CD4-positive, alpha-beta T cell treated with Interferon alpha-2 for 1 hour (primary cell): ENCODE results near the gene KLHL3.
"Not testable (repeated sequence)": the region's sequence is repeated elsewhere in the genome, so short reads cannot be mapped to it uniquely, and the experiment has no call there.

ENCODE experiments used
- DNase-seq, 2 donors: peaks; one replicate each; pipeline ENCODE4 v3.0.0-alpha.2; 2020 to 2022

KLHL3 gene, protein sequence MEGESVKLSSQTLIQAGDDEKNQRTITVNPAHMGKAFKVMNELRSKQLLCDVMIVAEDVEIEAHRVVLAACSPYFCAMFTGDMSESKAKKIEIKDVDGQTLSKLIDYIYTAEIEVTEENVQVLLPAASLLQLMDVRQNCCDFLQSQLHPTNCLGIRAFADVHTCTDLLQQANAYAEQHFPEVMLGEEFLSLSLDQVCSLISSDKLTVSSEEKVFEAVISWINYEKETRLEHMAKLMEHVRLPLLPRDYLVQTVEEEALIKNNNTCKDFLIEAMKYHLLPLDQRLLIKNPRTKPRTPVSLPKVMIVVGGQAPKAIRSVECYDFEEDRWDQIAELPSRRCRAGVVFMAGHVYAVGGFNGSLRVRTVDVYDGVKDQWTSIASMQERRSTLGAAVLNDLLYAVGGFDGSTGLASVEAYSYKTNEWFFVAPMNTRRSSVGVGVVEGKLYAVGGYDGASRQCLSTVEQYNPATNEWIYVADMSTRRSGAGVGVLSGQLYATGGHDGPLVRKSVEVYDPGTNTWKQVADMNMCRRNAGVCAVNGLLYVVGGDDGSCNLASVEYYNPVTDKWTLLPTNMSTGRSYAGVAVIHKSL

DNA sequence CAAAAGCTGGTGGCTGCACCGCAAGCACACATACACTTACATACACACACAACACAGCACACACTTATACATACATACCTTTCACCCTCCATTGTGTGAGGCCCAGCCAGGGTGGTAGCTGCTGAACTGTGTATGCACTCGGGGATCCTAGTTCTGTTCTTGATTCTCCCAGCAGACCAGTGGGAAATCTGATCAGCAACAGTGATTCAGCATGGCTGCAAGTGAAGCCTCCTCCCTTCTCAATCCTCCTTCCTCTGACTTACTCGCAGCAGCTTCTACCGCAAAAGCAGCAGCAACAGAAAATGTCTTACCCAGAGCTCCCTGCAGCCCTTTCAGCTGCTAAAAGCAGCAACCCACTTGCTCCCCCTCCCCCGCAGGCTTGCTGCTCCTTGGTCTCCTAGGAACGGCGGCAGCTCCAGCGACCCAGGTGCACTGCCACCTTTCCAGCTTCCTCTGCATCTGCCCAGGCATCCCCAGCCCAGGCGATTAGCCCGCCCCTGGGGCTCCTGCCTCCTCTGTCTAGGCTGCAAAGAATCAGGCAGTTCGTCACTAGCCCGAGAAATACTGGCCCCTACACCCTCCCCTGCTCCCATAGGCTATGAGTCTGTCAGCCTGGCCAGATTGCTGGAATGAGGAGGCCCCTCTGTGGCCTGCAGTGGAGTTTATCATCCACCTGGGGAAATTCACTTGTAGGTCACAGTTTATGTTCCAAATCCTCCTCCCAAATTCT, at the start of gene KLHL3:
Gene KLHL3, minus strand, starts transcription at position 535 of the 730 bp plus-strand sequence. Its CDS starts 443 bp downstream, at position 92.
- peak in 1 of 2 donors; percentile 22 for DNase-seq

DNA sequence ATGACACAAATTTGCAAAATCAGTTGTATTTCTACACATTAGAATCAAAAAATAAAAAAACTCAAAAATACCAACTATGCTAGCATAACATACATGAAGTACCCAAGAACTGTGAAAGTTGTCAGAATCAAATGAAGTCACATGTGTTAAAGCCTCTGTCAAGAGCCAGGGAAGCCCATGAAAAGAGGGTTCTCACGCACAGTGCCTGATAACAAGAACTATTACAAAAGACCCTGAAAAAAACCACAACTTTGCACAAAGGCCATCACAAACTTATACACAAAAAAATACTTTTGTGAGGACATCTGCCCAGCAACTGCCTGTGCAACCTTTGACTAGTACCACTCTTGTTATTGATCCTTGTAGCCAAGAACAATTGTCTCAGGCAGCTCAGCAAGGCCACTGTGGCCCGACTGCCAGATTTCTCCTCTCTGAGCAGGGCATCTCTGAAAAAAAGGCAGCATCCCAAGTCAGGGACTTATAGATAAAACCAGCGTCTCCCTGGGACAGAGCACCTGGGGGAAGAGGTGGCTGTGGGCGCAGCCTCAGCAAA, 47.2 kb upstream of the KLHL3 start:
- no peak for DNase-seq

DNA sequence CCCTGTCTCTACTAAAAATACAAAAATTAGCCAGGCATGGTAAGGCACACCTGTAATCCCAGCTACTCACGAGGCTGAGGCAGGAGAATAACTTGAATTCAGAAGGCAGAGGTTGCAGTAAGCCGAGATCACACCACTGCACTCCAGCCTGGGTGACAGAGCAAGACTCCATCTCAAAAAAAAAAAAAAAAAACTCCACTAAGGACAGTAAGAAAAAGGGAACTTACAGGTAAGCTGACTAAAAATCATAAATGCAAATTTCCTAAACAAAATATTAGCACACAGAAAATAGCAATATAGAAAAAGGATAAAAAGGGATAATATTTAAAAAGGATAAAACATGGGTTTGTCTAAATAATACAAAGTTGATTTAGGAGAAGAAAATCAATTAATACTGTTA, 46.2 kb upstream of the KLHL3 start:
- DNase-seq = no peak

DNA sequence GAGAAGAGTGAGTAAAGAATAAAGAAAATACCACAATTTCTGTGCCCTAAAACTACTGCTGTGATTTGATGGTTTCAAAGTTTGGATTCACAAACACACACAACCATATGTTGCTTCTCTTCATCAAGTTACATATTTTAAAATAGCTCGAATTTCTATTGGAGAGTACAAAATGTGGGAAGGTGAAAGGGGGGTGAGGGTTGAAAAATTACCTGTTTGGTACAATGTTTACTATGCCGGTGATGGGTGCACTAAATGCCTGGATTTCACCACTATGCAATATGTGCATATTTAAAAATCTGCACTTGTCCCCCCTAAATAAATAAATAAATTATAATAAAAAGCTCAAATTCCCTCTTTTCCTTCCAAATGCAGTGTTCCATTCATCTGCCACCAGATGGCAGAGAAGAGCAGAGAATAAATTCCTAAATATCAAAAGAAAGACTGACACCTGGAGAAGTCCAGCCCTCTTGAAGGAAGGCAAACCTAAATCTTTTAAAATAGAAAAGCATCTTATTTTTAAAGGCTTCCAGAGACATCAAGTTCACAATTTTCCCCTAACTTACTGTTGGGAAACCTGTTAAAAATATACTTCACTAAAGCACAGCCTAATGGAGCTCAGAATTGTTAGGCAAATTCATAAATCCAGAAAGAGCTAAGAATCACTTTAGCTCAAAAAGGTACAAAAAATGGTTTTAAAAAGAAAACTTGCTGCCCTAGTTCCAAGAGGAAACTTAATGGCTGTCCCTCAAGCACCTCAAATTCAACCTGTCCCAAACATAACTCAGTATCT, 43.1 kb upstream of the KLHL3 start:
- peak in 1 of 2 donors; percentile 41 for DNase-seq

DNA sequence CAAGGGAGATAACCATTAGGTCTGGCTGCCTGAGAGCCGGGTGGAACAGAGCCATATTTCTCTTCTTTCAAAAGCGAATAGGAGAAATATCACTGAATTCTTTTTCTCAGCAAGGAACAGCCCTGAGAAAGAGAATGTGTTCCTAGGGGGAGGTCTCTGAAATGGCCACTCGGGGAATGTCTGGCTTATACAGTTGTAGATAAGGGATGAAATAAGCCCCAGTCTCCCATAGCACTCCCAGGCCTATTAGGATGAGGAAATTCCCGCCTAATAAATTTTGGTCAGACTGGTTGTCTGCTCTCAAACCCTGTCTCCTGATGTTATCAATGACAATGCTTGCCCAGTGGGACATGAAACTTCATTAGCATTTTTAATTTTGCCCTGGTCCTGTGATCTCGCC, 32.0 kb upstream of the KLHL3 start:
- DNase-seq = not testable (repeated sequence)

DNA sequence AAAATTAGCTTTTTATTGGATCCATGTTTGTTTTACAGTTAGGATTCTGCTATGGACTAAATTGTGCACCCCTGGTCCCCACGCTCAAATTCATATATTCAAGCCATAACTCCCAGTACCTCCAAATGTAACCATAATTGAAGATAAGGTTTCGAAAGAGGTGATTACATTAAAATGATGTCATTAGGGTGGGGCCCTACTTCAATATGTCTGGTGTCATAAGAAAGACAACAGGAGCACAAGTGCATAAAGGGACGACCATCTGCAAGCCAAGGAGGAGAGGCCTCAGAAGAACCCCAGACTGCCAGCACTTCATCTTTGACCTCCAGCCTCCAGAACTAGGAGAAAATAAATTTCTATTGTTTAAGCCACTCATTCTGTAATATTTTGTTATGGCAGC, 25.7 kb upstream of the KLHL3 start:
- no peak for DNase-seq

DNA sequence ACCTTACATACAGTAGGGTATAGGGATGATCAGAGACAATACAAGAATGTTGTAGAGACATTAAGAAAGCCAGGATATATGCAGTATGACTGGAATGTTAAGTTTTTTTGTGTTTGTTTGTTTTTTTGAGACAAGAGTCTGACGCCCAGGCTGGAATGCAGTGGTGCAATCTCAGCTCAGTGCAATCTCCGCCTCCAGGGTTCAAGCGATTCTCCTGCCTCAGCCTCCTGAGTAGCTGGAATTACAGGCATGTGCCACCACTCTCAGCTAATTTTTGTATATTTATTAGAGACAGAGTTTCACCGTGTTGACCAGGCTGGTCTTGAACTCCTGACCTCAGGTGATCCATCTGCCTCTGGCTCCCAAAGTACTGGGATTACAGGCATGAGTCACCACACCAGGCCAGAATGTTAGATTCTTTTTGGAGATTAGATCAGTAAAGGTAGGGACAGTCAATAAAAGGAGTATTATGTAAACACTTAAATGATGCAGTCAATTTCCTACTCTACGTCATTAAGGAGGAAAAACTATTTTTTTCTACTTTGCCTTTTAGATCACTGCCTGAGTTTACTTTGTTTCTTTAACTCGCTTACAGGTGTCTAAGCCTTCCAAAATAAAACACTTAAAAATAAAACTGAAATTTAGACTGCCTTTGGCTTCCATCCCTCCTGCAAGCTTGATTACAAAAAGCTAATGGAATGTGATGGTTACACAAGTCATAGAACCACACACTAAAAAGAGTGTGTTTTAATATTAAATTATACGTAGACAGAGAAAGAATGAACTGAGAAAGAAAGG, 25.0 kb upstream of the KLHL3 start:
- no peak for DNase-seq

DNA sequence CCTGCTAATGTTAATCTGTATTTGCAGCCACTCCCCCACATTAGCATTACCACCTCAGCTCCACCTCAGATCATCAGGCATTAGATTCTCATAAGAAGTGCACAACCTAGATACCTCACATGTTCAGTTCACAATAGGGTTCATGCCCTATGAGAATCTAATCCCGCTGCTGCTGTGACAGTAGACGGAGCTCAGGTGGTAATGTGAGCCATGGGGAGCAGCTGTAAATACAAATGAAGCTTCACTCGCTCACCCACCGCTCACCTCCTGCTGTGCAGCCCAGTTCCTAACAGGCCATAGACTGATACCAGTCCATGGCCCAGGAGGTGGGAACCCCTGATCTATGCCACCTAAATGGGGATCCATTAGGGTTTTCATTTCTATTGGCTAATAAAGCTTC, 24.4 kb upstream of the KLHL3 start:
- DNase-seq = no peak

DNA sequence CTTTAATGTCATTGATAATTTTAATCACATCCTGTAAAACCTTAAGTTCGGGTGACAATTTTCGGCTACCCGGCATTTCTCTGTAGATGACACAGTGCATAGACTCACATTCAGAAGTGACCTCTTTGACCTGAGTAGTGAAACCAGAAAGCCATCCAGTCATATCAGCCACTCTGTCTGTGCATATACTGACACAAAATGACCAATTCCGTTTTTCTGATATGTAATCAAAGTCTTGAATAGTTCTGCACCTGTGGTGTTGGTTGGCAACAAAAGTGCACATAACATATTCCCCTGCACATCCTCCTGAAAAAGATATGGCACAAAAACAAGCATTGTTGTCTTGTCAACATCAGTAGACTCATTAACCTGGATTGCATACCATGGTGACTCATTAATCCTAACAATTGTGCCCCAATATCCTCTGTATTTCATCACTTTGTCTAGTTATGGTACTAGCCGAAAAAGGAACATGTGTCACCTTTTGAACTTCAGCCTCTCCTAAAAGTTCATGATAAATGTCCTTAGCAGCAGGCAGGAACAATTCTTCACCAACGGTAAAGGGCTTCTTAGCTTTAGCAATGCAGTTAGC, 22.9 kb upstream of the KLHL3 start:
- DNase-seq = no peak

DNA sequence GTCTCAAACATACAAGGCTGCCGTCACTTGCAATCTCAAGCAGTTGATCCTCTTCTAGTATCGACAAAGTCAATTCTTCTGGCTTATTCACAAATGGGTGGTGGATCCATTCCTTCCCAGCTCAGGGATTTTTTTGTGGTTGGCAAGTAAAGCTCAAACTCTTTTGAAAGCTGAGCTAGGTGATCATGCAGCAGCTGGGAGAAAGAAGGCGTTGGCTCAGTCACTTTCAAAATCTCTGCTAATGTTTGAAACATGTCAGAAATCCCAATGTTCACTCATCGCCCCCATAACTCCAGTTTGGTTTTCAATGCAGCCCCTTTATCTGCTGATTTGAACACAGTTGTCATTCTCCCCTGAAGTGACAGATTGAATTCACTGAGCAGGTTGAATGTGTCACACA, 22.2 kb upstream of the KLHL3 start:
- DNase-seq = no peak

DNA sequence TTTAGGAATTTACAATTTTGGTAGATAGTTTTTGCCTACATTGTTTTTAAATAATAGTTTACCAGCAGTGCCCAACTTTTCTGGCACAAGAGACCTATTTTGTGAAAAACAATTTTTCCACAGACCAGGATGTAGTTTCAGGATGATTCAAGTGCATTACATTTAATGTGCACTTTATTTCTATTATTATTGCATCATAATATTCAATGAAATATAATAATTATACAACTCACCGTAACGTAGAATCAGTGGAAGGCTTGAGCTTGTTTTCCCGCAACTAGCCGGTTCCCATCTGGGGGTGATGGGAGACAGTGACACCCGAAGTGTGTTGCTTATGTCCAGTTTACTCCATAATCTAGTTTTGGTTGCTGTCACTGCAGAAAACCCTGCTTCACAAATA, 21.7 kb upstream of the KLHL3 start:
- DNase-seq = no peak

DNA sequence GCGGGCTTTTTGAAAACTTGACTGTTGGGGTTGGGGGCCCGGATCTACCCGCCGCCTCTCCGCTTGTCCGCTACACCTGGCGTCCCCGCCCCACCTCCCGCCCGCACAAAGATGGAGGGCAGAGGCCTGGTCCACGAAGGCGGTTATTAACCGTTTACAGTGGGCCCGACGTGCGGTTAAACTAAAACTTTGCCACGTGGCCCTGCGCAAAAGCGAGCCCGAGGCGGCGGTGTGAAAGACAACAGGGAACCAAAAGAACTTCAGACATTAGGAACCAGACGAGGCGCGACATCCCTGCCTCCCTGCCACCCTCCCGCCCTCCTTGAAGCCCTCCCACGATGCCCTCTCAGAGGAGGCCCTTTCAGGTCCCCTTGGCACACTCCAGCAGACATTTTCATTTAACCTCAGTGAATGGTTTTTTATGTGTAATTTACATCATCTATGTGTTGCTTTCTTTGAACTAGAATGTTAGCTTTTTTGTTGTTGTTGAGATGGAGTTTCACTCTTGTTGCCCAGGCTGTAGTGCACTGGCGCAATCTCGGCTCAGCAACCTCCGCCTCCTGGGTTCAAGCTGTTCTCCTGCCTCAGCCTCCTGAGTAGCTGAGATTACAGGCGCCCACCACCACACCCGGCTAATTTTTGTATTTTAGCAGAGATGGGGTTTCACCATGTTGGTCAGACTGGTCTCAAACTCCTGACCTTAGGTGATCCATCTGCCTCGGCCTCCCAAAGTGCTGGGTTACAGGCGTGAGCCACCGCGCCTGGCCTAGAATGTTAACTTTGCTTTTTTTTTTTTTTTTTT, 19.3 kb upstream of the KLHL3 start:
- no peak for DNase-seq

DNA sequence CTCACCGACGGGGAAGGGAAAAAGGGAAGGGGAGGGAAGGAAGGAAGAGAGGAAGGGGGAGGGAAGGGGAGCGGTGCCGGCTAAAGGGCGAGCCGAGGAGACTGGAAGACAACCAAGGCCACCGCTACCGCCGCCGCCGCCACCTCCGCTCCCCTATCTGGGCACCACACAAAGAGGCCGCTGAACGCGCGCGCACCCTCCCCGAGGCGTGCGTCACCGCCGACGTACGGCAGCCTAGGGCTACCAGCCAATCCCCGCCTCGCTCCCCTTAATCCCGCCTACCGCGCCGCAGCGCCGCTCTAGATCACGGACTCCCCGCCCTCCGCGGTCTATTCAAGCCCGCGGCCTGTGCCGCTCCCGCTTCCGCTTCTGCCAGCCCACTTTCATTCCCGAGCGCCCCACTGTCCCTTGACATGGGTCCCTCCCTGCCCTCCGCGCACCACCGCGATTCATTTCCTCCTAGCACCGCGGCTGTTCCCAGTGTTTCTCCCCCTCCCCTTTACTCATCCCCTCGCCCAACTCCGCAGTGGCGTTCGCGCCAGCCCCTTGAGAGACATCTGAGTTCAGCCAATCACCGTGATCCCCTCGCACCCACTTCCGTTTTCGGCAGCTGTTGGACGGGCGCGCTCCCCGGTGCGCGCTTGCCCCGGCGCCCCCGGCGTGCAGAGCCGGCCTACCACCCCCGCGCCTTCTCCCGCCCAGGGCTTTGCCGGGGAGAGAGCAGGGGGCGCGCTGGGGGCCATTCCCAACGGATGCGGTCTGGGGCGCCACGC, 18.5 kb upstream of the KLHL3 start, which contains the start of gene HNRNPA0:
Gene HNRNPA0, minus strand, starts transcription at position 176 of the 773 bp plus-strand sequence. CDS start 297 bp downstream, outside the sequence.
- DNase-seq = peak; percentile 95 to 96

DNA sequence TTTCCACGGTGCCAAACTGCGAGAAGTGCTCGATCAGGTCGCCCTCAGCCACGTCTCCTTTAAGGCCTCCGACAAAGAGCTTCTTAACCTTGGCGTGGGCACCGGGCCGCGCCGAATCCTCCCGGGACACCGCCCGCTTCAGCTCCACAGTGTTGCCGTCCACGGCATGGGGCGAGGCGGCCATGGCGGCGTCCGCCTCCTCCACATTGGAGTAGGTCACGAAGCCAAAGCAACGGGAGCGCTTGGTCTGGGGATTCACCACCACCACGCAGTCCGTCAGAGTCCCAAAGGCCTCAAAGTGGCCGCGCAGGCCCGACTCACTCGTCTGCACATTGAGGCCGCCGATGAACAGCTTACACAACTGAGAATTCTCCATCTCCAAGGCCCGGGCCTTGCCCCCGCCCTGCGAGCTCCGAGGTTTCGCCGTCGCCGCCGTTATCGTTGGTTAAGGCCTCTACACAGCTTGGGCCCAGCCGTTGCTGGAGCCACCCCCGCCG, 17.9 kb upstream of the KLHL3 start:
- DNase-seq = no peak

DNA sequence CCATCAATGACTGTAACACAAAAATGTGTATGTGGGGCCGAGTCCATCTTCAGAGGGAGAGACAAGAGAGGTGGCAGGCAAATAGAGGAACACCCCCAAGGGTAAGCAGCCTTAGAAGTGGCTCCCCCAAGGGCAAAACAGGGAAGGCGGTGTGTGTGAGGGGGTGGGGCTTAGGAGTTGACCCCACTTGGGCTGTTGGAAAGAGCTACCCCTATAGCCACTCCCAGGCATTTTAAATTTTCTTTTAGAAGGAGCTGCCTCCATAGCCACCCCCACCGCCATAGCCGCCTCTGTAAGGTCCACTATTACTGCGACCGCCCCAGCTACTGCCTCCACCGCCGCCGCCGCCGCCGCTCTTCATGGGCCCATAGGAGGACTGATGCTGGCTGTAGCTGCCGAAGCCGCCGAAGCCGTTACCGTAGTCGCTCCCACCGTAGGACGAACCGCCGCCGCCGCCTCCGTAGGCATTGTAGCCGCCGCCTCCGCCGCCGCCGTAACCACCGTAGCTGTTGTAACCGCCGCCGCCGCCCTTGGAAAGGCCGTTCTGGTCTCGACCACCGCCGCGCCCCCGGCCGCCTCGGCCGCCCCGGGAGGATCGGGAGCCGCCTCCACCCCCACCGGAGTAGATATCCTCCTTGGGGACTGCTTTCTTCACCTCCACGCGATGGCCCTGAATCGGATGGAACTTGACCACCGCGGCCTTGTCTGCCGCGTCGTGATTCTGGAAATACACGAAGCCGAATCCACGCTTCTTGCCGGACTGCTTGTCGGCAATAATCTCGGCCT, 17.2 kb upstream of the KLHL3 start:
- peak; percentile 43 to 55 for DNase-seq

DNA sequence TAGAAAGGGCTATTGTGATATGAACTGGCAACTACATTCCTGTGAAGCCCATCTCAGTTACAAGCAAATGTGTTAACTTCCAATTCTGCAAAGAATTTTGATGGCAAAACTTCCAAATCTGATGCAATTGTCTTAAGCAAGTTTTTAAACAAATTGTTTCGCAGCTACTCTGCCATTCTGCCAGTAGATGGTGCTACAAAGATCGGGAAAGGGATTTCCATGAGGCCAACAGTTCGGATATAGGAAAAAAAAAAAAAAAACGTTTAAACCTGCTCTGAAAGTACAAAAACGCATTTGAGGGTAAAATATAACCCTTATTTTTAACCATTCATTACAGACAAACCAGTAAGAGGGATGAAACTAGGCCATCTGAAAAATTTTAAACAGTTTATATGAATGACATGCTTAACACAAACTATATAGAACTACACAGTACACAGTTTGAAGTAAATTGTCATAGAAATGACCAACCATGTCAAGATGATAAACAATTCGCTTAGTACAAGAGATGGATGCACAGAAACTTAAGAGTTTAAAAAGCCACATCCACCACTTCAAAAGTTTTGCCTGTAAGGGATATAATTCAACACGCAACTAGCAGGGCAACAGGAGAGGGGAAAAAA, 16.1 kb upstream of the KLHL3 start:
- peak; percentile 18 to 44 for DNase-seq

DNA sequence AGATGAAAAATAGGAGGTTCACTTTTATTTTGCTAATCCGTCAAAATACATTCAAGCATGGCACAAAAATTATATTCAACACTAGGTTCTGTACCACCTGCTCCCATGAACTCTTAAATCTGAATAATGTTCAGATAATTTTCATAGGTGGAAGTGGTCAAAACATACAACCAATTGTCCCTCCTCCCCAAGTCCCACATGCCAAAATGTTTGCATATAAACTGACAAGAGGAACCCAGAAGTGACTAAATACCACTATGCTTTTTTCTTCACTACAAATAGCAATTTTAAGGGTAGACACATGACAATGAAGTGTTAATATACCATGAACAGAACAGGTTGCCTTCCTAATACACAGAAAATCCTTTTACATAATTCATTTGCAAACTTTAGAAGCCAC, 14.5 kb upstream of the KLHL3 start:
- DNase-seq = no peak

DNA sequence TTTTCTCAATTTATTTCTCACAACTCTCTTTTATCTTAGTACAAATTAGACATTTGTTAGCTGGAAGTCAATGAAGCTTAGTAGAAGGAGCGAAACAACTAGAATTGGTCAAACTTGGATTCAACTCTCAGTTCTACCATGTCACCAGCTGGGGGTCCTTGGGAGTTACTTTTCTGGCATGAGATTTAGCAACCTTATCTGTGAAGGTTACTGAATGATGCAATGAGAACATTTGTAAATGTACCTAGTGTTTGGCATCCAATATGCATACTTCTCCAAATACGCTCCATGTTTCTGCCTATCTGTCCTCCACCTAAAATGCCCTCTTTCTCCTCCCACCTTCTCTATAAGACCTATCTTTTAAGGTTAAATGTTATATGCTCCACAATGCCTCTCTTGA, 12.0 kb upstream of the KLHL3 start:
- no peak for DNase-seq
